A549 treated with RU486 at 1 μM for 4 hours (cell line): Measurements from ENCODE around the gene NTN1. TPM values are rescaled to one million over a fixed set of nuclear protein-coding genes. Genes with fewer than 3 reads are reported as not detected.

Experiments
- total RNA-seq: library from RNA; stranded (reverse); fragments of 200-300 nt; extraction: Qiagen RNA extraction; gene quantifications from 5 replicates; pipeline ENCODE4 v1.2.3, GENCODE V29; 2022; ENCODE audit warnings: low read depth

The NTN1 gene
- total RNA-seq, result 0.33 to 0.53 TPM (median 0.42 TPM) in 5 replicates

GRCh38 chr17:9021158-9021991, at the start of gene NTN1:
TSS of gene NTN1 (plus strand) at chr17:9021510. CDS start at chr17:9022374, 864 bp downstream.

Other genes with a start within 250 kb of the NTN1 start
- not detected in 5 replicates for gene MFSD6L, start 222.1 kb upstream of the NTN1 start, total RNA-seq
- not detected in 5 replicates for gene PIK3R6, start 153.8 kb upstream of the NTN1 start, total RNA-seq
- gene PIK3R5, start 55.8 kb upstream of the NTN1 start, total RNA-seq, result 0.25 TPM in 1 of 5 replicates, not detected in the others